HG03575 (cell line): ENCODE results near the gene ZNF846.
"Not testable (repeated sequence)": the region's sequence is repeated elsewhere in the genome, so short reads cannot be mapped to it uniquely, and the experiment has no call there.

Experiments used
- ATAC-seq: cut with Tn5 transposase; IDR thresholded peaks from one replicate; pipeline ENCODE4 v1.9.1; 2021; ENCODE audit not compliant: unreplicated experiment, insufficient number of reproducible peaks, low FRiP score; ENCODE audit errors: extremely low read depth

The ZNF846 gene

GRCh38 chr19:9786342-9786741 is 17.8 kb upstream of the ZNF846 start:
- no peak for ATAC-seq

GRCh38 chr19:9785367-9786331 is 17.1 kb upstream of the ZNF846 start:
- no peak for ATAC-seq

DNA sequence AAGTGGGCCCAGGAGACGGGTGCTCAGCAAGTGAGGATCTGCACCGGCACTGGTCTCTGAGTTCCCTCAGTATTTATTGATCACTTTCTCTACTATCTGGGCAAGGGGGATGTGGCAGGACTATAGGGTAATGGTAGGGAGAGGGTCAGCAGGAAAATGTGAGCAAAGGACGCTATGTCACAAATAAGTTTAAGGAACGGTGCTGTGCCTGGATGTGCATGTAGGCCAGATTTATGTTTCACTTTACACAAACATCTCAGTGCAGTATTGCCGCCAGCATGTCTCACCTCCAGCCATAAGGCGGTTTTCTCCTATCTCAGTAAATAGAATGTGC is 15.6 kb upstream of the ZNF846 start:
- ATAC-seq, result not testable (repeated sequence)

DNA sequence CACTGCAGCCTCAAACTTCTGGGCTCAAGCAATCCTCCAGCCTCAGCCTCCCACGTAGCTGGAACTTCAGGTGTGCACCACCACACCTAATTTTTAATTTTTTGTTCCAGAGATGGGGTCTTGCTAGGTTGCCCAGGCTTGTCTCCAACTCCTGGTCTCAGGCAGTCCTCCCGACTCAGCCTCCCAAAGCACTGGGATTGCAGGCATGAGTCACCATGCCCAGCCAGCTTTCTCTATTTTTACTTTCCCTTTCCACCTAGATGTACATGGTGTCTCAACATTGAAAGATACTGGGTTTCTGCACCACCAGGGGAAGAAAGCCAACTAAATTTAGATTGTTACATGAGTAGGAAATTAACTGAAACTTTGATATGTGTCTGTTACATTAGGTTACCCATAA is 13.8 kb upstream of the ZNF846 start:
- ATAC-seq, result no peak

DNA sequence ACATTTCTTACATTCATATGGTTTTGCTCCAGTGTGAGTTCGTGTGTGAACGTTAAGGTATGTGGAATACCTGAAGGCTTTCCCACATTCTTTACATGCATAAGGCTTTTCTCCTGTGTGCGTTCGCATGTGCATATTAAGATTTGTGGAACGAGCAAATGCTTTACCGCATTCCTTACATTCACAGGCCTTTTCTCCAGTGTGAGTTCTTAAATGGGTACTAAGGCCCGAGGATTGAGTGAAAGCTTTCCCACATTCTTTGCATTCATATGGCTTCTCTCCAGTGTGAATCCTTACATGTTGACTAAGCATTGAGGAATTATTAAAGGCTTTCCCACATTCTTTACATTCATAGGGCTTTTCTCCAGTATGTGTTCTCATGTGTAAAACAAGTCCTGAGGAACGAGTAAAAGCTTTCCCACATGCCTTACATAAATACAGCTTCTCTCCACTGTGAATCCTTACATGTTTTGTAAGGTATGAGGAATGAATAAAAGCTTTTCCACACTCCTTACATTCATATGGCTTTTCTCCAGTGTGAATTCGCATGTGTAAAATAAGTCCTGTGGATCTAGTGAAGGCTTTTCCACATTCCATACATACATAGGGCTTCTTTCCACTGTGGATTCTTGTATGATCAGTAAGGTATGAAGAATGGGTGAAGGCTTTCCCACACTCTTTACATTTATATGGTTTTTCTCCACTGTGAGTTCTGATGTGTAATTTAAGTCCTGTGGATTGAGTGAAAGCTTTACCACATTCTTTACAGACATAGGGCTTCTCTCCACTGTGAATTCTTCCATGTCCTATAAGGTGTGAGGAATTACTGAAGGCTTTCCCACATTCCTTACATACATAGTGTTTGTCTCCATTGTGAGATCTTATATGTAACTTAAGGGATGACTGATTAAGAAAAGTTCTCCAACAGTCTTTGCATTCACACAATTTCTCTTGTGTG is 10.7 kb downstream of the ZNF846 start:
- no peak for ATAC-seq

DNA sequence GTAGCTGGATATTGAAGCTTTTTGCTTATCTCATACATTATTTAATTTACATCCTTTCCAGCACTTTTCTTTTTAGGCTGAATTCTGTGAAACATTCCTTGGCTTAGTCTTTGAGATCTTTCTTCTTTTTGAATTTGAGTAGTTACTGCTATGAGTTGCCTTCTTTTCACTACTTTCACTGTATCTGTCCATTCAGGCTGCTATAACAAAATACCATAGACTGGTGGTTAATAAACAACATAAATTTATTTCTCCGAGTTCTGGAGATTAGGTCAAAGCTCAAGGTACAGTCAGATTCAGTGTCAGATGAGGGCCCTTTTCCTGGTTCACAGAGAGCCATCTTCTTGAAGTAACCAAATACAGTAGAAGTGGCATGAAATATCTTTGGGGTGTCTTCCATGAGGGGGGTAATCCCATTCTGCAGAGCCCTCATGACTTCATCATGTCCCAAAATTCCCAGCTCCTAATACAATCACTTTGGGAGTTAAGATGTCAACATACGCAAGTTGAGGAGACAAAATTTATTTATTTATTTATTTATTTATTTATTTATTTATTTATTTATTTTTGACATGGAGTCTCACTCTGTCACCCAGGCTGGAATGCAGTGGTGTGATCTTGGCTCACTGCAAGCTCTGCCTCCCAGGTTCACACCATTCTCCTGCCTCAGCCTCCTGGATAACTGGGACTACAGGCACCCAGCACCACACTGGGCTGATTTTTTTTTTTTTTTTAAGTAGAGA is 15.7 kb downstream of the ZNF846 start:
- ATAC-seq, result no peak

- no peak for ATAC-seq
These were observed 17.1 kb downstream of the ZNF846 start for GRCh38 chr19:9751446-9751845.

DNA sequence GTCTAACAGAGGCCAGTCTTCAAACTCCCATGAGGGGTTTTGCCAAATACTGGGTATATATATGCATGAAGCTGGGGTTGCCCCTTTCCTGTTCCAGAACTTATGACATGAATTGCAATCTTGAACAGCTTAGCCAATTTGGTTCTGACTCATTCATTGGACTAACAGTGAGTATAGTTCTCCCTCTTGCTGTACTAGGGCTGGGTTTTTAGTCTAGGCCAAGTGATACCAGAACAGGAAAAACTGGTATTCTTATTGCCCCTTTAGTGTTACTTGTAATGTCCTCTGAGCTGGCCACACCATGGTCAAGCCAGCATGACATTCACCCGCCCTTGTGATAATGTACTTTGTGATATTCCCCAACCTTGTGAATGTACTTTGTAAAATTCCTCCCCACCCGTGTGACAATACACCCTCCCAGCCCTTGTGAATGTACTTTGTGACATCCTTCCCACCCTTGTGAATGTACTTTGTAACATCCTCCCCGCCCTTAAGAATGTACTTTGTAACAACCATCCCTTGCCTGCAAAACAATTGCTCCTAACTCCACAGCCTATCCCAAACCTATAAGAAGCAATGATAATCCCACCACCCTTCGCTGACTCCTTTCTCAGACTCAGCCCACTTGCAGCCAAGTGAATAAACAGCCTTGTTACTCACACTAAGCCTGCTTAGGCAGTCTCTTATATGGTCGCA is 26.9 kb downstream of the ZNF846 start:
- ATAC-seq, result no peak

- no peak for ATAC-seq
These were observed 32.6 kb downstream of the ZNF846 start for GRCh38 chr19:9735986-9736385.

DNA sequence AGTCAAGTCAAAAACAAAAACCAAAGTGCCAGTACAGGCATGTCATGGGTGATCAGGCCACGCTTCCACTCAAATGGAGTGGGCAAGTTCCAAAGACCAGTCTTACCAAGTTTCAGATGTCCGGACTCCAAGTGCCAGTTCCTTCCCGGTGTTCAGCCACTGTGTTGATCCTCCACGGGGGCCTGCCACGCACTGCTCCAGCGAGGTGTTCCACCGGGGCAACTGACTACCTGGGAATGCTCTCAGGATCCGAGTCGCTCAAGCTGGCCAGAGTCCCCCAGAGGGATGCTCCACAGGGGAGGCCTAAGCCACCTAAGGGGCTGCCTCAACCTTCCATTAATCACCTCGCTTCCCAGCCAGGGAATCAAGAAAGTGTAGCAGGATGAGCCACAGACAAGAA is 38.5 kb downstream of the ZNF846 start:
- ATAC-seq, result not testable (repeated sequence)

DNA sequence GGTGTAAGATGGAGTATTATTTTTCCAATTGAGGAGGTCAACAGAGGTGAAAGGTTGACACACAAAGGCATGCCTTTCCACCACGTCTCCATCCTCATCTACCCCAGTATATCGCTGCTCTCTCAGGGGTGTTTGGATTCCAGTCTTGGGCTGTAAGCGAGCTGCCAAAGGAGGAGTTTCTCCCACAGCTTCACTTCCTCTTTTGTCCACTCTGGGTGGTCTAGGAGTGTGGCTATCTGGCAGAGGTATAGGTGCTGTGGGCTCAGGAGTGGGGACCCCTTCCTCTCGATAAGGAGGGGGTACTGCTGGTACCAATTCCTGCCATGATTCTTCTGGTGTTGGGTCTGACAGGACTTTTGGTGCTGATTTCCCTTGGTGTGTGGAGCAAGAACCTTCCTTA is 39.4 kb downstream of the ZNF846 start:
- no peak for ATAC-seq

DNA sequence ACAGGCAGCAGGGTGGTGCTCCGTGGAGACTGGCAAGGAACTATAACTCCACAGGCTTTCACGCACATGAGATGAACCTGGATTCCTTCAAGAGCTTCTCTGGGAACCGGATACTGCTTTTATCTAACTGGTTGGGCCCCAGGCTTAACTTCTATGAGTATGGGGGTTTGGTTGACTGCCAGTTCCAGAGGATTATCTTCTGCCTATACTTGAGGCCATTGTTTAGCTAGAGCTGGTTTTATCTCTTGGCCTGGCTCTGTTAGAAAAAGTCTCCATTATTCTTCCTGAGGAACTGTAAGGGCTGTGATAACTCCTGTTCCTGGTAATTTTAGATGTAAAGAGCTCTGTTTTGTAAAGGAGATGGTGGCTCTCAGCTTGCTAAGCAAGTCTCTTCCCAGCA is 40.9 kb downstream of the ZNF846 start:
- no peak for ATAC-seq

- not testable (repeated sequence) for ATAC-seq
These were observed 42.9 kb downstream of the ZNF846 start for GRCh38 chr19:9725508-9726201.

DNA sequence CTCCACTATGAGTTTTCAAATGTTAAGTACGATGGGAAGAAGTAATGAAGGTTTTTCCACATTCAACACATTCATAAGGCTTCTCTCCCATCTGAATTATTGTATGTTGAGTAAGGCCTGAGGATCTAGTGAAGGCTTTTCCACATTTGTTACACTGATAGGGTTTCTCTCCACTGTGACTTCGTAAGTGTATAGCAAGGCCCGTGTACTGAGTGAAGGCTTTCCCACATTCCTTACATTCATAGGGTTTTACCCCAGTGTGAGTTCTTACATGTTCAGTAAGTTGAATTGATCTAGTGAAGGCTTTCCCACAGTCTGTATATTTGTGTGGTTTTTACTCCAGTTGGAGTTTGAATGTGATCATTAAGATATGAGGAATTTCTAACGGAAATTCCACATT is 44.4 kb downstream of the ZNF846 start:
- no peak for ATAC-seq

DNA sequence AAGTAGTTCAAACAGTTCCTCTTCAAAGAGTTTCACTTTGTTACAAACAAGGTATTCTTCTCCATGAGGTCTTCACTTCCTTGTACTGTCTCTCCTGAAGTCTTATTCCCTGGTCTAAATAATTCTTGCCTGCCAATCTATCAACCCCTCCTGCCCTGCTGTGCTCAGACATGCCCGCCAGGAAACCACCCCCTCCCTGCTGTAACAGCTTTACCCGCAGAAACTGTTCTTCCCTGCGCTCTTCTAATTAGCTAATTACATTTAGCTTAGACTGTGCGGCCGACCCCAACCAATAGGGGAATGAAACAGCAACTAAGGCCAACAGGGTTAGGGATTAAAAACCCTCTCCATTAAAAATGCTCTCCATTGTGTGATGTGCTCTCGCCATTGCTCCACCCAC is 46.7 kb downstream of the ZNF846 start:
- no peak for ATAC-seq

GRCh38 chr19:9720541-9720940 is 48.0 kb downstream of the ZNF846 start:
- ATAC-seq, result no peak

DNA sequence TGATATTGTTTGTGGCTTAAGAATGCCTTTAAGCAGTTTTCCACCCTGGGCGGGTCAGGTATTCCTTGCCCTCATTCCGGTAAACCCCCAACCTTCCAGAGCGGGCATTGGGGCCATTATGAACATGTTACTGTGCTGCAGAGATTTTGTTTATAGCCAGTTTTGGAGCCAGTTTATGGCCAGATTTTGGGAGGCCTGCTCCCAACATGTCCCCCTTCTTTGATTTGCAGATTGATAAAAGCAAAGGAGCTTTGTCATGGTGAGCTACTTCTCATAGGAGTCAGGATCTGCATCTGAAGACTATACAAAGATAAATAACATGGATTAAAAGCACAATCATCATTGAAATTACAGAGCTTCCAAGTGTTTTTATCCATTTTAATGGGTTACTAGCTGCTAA is 56.7 kb downstream of the ZNF846 start:
- ATAC-seq, result no peak

DNA sequence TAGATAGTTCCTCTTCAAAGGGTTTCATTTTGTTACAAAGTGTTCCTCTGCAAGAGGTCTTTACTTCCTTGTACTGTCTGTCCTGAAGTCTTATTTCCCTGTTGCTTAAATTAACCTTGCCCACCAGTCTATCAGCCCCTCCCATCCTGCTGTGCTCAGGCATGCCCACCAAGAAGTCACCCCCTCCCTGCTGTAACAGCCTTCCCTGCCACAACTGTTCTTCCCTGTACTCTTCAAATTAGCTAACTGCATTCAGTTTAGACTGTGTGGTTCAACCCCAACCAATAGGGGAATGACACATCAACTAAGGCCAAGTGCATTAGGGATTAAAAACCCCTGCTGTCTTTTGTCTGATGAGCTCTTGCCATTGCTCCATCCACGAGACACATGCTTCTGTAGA is 59.2 kb downstream of the ZNF846 start:
- no peak for ATAC-seq
